Hypothalamus (tissue), 51 donors: Measurements from ENCODE around the gene PPM1H.
"Not testable (repeated sequence)": the region's sequence is repeated elsewhere in the genome, so short reads cannot be mapped to it uniquely, and the experiment has no call there.

Experiments used
- DNase-seq, 51 donors: peaks; one replicate each; lab custom pipeline; 2025; lab: John Stamatoyannopoulos, UW

Gene PPM1H

DNA sequence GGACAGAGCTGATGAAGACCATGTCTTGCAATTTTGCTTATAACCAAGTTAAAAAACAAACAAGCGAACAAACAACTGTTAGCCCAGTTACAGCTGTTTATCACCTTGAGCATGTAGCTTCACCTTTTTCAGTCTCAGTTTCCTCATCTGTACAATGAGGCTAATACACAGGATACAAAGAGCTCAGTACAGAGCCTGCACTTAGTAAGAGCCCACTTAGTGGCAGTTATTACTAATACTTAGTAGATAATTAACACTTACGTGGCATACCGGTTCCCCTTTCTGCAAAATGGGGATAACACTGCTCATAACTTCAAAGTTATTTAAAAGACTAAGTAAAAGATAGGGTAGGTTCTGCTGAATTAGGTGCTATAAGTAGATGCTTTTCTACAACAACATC is 240.3 kb downstream of the PPM1H start:
- DNase-seq, result no peak

DNA sequence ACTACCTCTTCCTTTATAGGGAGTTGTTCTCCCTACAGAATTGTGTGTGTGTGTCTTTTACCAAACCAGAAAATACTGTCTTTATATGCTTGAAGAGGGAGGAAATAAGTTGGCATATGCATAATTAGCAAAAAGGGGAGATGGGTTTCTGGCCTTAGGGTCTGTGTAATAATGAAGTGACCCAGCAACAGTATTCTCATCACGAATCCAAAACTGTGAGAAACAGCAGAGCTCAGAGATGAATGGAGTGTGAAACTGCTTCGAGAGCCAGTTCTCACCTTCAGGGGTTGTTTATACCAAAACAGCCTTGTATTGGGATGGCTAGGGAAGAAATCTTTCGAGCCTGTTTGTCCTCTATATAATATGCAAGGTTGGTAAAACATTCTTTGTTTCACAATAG is 240.8 kb downstream of the PPM1H start:
- DNase-seq, result no peak

DNA sequence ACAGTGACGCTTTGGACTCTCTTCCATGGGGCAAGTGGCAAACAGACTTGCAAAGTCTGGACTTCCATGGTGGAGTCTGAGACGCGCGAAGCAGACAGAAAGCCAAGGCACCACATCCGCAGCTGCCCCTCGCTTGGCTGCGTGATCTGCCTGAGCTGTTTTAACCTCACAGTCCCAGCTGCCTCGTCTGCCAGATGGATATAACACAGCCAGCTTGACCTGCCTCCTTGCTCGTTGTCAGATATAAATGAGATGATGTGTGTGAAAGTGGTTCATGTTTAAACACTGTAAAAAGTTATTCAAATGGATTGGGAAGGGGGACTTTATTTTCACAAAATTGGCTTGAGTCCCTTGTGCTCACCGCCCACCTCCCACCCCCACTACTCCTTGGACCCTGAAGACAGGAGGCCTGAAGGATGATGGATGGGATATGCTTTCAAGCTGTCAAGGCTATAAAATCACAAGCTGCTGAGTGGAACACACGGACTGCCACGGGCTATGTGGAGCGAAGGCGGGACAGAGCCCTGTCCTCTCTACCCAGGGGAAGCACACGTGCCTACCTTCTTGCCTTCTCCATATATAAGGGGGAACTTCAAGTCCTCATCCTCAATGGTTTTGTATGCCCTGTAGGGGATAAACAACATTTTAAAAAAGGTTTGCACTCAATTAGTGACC is 241.4 kb downstream of the PPM1H start:
- no peak for DNase-seq

DNA sequence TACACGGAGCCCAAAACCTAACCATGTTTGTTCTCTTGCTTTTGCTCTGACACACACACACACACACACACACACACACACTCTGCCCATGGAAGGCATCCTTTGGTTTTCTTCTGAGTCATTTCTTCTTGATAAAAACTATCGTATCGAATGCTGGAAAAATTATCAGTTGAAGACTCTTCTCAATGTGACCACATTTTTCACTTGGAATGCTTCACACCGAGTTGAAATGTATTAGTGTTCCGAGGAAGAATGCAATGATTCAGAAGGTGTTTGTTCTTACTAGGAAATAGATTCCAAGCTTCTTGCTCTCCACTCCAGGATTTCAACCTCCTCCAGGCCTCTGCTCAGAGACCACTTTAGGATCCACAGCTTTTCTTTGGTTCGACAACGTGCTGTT is 242.1 kb downstream of the PPM1H start:
- no peak for DNase-seq

DNA sequence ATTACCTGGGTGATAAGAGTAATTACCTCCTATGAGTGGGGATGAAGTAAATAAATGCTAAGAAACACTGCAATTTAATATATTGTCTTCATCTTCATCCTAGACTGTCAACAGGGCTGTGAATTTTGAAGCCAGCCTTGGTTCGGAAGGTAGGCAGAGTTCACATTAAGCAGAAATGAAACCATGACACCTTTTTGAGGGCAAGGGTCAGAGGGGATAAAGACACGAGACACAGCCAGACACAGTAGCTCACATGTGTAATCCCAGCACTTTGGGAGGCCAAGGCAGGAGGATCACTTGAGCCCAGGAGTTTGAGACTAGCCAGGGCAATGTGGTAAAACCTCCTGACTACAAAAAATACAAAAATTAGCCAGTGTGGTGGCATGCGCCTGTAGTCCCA is 243.6 kb downstream of the PPM1H start:
- DNase-seq, result no peak

DNA sequence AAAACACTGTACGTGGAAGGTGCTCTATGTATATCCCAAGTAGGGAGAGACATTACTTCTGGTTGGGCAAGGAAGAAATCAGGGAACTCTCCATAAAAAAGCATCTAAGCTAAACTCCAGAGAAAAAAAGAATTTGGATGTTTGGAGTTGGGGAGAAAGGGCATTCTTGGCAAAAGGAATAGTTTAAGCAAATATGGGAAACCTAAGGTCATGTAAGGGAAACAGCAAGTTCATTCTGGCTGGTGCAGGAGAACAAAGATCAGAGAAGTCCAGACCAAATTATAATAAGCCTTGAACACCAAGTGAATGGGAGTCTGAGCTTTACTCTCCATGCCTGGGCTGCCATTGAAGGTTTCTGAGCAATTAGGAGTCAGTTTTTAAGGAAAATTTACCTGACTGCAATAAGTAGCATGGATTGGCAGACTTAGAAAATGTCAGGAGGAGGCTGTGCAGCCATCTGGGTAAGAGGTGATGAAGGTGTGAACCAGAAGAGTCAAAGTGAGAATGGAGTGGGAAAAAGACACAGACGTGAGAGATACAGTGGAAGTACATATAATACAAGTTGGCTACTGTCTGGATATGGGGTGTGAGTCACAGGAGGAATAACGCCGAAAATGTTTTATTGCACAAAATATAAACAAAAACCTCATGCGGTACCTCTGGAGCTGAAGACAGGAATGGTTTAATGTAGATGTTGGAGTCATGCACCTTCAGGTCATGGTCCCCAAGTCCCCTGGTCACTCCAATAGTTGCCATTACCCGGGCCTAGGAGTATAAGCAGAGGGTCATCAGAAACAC is 245.7 kb downstream of the PPM1H start:
- no peak for DNase-seq

DNA sequence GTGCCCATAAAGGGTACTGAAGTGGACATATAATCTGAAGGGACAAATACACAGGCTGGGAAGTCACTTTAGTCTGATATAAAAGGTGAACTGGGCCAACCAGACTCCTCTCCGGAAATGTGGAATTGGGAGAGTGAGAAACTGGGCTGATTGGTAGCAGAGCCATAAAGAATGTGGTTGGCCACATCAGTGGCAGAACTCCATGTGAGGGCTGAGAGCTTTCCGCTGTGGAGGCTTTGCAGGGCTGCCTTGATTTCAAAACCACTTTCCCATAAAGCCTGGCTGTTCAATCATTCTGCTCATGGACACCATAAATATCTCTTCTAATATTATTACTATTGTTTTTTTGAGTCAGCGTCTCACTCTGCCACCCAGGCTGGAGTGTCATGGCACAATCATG is 248.0 kb downstream of the PPM1H start:
- no peak for DNase-seq

DNA sequence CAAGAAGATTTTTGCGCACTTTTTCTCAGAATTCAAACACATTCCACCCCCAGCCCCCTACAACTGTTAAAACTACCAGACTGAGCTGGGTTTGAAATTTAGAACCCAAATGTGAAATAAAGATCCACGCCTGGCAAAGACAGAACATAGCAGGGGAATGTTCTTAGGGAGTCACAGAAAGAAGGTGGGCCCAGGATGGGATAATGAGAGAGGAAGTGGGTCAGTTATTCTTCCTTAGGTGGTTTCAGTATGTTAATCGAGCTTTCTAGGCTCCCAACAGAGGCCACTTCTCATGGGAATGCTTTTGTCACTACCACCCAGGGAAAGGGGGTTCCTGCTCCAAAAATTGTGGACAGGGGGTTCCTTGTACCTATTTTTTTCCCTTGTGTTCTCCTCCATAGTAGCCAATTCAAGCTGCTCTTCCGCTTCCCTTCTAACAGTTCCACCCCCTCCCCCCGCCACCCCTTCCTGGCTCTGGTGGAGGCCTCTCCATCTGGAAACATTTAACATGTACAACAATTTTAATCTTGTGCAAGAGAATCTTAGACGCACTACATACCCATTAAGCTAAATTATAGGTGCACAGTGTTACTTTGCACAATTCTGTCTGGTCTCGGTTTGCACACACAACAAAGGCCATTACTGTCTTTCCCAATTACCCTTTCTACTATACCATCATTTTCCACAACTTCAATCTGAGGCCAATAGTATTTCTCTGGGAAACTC is 250.2 kb downstream of the PPM1H start:
- no peak for DNase-seq

DNA sequence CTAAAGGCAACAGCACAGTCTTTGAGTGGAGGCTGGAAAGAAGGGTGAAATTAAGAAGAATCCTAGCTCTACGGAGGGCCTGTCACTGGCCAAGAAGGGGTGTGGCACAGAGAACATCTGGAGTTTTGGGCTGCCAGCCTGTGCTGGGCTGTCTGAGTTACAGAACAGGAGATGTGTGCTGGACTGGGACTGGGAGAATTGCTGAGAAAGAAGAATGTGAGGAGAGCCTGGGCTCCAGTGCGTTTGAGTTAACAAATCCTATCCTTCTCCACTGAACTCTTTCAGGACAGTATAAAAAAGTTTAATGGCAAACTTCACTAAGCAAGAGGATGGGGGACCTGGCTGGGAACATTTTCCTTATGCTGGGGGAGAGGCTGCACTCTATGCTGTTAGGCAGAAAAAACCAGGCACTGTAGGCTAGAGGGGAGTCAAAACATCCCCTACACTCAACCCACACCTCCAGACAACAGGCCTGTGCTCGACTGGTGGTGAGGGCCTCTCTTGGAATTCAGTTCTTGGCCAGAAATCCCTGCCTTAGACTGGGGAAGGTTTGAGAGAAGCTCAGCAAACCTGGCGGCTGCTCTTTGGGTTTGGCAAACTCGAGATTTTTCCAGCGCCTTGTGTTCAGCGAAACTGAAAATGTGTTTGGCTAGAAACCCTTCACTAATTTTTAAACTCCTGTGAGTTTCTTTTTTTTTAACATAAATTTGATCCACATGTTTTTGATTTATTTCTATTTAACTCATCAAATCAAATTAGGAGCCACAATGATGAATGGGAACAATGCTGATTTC is 251.0 kb downstream of the PPM1H start:
- DNase-seq, result peak in 18 of 51 donors; percentile 2 to 36 (median 18)

DNA sequence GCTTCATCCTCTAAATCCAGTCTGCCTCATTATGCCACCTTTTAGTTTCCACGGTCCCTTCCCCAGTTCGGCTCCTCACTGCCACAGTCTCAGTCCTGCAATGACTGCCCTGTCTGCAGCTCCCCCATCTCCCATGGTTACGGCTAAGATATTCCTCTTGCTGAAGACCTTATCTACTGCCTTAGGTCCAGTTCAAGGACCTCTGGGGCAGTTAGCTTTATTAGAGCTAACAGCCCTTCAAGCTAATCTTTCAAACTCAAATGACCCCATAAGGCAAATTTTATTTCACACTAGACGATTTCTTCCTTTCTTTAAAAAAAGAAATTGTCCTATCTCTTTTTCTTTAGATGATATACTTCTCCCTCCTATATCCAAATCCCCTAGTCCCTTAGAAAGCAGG is 253.6 kb downstream of the PPM1H start:
- no peak for DNase-seq

DNA sequence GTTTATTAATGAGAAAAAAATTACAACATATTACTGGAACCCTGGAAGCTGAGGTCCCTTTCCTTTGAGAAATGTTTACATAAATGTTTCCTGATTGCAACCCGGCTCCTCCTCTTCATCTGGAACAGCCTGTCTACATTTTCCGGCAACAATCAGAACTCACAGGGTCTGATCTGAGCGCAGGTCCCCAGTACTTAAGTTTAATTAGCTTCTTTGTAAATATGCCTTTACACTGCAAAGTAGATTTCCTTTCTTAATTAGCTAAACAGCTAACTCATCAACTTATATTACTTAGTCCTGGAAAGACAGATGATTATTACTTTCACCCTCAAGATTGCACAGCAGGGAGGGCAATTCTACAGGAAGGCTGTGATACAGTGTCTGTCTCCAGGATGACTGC is 255.3 kb downstream of the PPM1H start:
- no peak for DNase-seq

DNA sequence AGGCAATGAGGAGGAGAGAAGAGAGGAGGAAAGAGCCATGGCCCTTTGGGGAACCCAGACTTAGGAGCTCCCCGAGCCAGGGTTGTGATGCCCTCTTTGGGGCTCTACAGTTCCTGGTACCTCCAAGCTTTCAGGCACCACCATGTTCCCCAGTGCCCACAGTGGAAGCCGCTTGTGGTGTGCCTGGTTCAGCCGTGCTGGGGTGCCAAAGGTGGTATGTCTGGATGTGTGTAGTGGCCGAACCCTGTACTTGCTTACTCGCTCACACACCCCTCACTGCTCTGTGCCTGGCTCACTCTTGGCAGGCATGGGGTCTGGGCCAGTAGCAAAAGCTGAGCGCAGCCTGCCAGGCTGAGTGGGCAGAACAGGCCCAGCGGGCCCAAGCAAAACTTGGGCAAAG is 257.6 kb downstream of the PPM1H start:
- no peak for DNase-seq

DNA sequence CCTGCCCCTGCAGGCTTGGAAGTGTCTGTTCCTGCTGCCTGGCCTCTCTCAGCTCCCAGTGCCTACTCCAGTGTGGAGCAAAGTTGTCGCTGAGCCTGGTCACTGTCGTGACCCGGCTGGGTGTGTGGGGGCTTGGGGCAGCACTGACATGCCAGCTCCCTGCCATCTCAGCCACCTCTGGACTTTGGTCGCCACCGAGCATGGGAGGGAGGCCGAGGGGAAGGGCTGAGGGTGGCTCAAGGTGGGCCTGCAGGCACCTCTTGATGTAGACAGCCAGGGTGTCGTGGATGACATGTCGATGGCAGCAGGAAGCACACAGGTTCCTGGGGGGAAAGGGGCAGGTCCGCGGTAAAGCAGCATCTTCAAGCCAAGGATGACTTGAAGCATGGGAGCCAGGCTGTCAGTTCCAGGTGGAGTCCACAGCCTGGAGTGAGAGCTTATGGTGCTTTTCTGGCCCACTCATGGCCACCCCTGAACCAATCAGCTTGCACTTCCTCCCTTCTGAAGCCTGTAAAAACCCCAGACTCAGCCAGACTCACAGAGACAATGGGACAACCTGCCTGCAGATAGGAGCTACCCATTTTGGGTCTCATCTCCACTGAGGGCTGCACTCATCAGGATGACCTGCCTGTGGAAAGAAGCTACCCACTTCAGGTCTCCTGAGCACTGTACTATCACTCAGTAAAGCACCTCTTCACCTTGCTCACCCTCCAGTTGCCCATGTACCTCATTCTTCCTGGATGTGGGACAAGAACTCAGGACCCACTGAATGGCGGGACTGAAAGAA is 258.2 kb downstream of the PPM1H start:
- DNase-seq, result no peak

DNA sequence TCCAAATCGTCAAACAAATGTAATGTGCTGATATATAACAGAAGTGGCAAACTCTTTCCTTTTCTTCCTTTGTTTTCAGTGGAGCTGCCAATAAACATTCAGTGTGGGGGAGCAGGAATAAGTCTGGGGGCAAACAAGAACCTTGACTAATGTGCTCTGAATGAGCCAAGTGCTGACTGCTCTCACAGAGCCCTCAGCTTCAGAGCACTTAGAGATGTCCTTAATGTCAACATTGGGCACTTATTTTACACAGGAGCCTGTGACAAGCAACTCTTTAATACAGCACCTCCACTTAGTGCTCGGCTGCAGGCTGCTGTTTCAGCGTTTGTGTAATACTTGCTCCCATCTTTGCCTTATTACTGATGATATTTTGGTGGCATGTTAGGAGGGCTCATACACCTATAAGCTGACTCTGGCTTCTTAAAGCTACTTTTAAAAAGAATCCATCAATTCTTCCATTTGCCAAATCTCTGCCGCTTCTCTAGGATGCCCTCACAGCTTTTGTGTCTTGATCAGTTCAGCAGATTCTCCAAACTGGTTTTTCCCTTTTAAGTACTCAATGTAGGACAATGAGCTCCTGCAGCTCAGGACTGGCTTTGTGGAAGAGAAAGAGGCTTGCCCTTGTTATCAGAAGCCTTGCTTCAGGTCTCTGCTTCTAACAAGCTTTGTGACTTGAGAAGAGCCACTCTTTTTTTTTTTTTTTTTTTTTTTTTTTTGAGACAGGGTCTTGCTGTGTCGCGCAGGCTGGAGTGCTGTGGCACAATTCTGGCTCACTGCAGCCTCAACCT is 261.7 kb downstream of the PPM1H start:
- no peak for DNase-seq

DNA sequence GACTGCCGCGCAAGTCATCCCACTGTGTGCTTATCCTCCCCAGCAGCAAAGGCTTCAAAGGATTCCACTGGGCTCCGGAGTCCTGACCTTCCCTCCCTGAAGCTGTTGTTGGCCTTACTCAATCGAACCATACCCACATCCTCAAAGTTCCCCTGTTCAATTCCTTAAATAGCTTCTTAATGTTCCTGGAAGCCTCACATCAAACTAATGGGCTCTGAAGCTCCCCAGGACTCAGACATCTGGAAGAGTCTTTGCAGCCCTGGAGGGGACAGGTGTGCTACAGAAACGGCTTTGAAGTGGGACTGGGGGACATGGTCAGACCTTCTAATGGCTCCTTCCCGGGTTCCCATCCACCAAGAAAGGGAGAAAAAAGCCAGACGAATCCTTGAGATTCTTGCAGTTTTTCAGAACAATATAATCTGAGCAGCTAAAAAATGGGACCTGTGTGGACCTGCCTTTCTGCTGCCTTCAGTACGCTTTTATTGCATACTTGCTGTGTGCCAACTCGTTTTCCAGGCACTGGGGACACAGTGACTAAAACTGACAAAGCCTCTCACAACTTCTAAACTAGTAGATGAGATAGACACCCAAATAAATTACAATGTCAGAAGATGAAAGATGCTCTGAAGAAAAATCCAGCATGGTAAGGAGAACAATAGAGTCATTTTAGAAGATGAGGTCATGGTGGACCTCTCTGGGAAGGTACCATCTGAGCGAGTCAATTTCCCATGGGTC is 263.8 kb downstream of the PPM1H start:
- DNase-seq, result no peak

DNA sequence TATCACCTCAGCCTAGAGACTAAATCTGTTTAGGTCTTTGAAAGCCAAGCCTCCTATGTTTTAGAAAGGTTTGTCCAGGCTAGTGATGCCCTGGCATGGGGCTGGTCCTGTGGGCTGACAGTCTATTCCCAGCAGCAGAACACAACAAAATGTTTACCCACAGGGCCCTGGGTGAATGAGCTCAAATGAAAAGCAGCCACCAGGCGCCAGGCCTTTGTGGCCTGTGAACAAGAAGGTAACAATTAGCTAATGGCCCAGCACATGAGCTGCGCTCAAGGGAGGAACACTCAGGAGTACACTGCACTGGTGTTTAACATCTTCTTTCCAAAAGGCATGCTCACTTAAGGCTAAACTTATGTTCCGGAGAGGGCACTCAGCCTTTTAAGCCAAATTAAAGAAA is 266.2 kb downstream of the PPM1H start:
- DNase-seq, result no peak

DNA sequence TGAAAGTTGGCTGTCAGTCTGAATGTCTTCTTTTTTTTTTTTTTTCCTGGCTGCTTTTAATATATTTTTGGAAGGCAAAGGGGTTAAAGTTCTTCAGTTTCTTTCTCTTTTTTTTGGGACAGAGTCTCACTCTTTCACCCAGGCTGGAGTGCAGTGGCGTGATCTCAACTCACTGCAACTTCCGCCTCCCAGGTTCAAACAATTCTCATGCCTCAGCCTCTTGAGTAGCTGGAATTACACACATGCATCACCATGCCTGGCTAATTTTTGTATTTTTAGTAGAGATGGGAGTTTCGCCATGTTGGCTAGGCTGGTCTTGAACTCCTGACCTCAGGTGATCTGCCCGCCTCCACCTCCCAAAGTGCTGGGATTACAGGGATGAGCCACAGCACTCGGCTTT is 270.0 kb downstream of the PPM1H start:
- not testable (repeated sequence) for DNase-seq

DNA sequence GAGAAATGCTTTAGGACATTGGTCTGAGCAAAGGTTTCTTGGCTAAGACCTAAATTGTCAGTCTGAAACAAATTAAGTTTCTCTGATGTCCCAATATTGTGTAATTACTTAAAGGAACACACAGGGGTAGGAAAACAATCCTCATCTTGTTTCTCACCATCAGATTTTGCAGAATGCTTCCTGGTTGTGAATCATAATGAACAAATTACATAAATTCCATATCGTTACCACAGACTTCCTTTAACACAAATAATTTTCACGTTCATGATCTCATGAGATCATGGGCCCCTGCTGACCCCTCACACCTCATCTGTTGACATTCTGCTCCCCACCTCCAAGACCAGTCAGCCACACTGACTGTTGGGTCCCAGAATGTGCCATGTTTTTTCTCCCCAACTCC is 274.2 kb downstream of the PPM1H start:
- no peak for DNase-seq
